ENCODE data around the gene MAPK10.

Gene MAPK10

DNA sequence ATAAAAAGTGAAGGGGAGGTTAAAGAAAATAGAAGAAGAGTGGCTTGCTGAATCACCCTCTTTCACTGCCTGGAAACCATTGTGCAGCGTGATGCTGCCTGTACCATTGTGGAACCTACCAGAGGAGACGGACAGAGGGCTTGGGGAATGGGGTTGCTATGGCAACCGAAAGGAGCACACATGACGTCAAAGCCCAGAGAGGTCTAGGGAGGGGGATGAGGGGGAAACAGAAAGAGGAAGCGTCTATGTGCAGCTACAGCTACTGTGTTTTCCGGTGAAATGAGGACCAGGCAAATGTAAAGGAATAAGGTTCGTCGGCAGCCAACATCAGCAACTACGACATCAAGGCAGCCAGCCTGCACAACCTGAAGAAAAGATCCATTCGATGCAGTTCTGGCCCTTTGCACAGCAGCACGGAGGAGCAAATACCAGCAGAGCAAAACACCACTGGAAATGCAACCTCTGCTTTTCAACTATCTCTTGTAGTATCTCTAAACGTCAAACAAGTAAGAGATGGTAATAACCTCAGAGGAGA lies at the start of gene MAPK10:
Gene MAPK10, minus strand, starts transcription at position 110 of the 535 bp plus-strand sequence.
- no peak for DNase-seq (ENCODE audit: low read depth in 2 of 2)

DNA sequence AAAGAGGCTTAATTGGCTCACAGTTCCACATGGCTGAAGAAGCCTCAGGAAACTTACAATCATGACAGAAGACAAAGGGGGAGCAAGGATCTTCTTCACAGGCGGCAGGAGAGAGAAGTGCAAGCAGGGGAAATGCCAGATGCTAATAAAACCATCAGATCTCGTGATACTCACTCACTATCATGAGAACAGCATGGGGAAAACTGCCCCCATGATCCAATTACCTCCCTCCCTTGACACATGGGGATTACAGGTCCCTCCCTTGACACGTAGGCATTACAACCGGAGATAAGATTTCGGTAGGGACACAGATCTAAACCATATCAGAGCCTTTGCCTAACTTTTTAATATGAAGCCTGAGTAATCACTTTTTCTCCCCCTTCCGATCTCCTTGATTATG lies 43.7 kb upstream of the MAPK10 start:
- no peak for DNase-seq (ENCODE audit: low read depth in 2 of 2)

DNA sequence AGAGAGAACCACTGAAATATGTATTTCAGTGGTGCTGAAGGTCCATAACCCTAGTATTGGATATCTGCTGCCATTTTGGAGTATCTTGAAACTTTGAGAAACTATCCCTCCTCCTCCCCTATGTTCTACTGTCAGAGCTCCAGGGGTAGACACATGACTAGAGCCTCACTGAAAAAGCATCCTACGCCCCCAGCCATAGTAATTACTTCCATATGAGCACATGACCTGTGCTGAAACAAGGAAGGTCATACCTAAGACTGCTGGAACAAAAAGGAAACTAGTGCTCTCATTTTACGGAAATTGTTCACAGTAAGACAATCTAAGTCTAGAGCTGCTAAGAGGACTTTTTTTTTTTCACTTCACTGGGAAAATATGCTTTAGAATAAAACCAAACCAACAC lies 42.0 kb upstream of the MAPK10 start:
- no peak for DNase-seq (ENCODE audit: low read depth in 2 of 2)

DNA sequence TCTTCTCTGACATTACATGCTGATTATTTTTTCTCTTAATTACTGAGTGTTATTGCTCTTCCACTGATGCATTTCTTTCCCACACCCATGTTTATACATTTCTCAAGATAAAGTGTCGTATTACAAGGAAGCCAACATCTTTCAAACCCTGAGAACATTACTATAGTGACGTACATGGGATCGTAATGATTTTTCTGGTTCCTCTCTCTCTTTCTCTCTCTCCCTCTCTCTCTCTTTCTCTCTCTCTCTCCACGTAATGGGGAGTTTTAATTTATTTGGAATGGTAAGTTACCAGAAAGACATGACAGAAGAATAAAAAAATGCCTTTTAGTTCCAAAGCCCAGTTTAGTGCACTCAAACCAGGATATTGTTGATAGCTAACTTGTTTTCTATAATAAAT lies 40.4 kb upstream of the MAPK10 start:
- DNase-seq (ENCODE audit: low read depth in 2 of 2) = no peak

DNA sequence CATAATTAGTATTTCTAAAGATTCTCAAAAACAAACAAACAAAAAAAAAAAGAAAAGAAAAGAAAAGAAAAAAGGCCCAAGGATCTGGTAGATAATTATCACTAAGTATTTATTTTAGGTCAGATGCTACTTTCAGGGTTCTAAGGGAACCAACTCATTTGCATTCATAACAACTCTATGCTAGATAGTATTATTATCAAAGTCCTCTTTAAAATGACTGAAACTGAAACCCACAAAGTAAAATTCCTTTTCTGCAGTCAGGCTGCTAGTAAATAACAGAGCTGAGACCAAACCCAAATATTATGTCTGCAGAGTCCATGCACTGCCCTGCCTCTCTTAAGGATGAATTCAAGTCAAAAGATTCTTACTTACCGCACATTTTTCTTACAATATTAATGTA lies 38.3 kb upstream of the MAPK10 start:
- no peak for DNase-seq (ENCODE audit: low read depth in 2 of 2)

DNA sequence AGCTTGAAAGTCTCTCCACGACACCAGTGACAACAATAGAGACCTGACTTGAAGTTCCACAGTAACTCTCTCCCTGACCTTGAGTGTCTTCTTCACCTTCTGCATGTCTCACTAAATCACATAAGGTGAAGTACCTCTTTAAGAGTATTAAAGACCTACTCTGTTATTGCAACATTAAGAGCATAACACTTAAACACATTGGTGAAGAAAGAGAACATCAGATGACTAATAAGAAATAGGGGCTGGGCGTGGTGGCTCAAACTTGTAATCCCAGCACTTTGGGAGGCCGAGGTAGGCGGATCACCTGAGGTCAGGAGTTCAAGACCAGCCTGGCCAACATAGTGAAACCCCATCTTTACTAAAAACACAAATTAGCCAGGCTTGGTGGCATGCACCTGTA lies 33.9 kb upstream of the MAPK10 start:
- no peak for DNase-seq (ENCODE audit: low read depth in 2 of 2)

DNA sequence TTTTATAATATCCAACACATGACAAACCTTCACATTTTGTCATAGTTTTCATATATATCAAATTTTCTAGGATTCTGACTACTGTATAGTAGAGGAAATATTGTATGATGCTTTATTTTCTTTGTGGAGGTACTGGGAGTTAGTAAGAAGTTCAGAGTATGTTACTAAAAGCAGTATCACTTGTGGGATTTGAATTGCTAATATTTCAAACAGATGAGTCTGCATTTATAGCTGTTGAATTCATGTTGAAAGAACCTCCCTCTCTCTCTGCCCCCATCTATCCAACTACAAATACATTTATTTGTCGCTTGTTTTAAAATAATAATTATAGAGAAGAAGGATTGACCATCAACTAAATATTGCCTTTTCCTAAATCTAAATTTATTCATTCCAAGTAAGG lies 29.8 kb upstream of the MAPK10 start:
- DNase-seq (ENCODE audit: low read depth in 2 of 2) = no peak

DNA sequence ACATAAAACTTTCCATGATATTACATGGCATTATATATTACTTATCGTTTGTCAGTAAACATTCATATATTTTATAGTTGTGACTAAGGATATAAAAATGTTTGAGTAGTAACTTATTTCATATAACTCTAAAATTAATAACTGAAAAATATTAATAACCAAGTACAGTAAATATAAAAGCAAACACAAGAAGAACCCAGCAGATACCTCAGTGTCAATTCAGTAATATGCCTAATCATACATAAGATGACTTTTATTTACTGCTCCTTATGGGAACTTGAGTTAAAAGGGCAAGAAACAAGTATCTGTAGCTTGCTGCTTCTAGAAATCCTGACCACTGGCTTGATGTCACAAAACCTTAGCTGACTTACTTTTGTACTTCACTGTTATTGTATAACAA lies 28.4 kb upstream of the MAPK10 start:
- DNase-seq (ENCODE audit: low read depth in 2 of 2) = no peak

DNA sequence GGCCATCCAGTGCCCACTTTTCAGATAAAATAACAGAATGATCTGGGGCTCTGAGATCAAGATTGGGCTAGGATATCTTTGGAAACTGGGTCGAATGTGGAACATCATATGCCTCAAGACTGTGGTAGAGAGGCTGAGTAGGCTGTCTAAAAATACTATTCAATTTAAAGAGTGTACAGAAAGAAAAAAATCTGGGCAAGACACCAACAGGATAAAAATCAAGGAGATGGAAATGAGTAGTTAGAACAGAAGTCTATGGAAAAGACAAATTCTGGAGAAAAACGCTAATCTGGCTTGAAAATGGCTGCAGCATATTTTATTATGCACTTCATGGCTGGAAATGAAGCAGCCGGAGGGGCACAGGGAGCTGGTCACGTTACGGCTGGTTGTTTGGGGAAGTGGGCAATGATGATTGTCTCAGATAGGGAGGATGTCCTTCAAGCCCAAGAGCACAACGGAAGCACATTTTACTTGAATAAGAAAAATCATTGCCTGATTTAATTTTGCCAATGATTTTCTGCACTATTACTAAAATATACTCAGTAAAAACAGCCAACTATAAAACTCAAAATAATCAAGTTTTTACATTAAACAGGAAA lies 27.1 kb upstream of the MAPK10 start:
- DNase-seq (ENCODE audit: low read depth in 2 of 2) = no peak

DNA sequence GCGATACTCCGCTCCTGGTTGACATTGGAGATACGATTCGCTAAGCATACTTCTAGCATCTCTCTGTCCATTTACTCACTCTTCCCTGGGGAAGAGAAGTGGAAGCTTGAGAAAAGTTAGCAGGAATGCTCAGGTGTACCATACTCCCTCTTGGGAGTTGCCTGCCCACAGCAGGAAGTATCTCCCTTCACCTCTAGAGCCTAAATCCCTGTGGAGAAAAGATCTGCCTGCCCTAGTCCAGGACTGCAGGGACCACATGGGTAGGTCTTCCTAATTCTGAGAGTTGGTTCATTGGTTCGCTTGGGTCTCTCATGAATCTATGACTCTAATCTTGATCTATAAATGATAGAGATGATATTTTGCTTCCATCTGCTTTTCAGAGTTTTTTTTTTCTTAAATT lies 26.3 kb upstream of the MAPK10 start:
- DNase-seq (ENCODE audit: low read depth in 2 of 2) = no peak

DNA sequence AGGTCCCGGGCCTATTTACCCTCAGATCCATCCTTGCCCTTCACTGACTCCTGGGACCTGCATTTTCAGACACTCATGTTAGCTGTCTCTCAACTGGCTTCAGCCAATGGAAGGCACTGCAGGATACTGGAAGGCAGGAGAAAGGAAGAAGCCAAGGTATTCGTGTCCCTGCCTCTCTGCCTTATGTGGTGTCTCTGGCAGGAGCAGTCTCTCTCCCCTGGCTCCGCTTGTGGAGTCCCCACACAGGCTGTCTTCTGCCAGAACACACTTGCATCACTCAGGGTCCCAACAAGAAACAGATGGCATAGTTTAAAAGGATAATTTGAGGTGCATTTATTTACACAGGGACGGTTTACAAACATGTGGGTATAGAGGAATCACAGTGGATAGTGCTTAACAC lies 21.6 kb upstream of the MAPK10 start:
- DNase-seq (ENCODE audit: low read depth in 2 of 2) = no peak

DNA sequence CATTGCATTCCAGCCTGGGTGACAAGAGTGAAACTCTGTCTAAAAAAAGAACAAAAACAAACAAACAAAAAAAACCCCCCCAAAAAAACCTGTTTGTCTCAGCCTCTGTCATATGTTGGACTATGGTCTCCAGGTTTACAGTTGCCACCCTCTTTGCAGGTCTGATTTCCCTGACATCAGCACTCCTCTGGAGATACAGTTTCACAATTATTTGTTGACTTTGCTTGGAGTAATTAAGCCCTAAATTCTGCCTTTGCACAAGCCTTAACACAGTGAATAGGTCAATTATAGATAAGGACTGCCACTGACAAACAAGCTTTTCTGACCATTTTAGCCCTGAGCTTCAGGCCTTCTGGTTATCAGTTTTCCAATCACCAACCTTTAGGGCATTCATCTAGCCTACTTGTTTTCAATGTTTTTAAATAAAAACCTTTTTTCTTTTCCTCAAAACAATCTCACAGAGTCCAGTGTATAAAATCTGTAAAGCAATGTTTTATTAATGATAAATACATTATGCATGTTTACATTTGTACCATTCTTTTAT lies 20.4 kb upstream of the MAPK10 start:
- DNase-seq (ENCODE audit: low read depth in 2 of 2) = no peak

DNA sequence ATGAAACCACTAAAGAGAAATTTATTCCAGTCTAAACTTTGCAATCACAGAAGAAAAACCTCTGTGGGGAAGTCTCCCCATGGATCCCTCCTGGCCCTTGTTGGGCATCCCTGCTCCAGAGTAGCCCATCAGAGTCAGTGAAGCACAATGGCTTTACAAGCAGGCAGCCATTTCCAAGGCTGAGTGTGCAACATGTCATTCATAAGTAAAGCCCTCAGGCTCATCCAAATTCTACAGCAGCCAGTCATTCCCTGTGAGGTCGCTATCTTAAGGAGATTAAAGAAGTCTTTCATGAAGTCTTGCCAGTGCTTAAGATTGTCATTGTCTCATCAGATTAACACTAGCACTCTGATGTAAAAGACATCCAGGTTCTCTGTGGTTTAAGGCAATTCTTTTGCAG lies 17.0 kb upstream of the MAPK10 start:
- DNase-seq (ENCODE audit: low read depth in 2 of 2) = no peak

DNA sequence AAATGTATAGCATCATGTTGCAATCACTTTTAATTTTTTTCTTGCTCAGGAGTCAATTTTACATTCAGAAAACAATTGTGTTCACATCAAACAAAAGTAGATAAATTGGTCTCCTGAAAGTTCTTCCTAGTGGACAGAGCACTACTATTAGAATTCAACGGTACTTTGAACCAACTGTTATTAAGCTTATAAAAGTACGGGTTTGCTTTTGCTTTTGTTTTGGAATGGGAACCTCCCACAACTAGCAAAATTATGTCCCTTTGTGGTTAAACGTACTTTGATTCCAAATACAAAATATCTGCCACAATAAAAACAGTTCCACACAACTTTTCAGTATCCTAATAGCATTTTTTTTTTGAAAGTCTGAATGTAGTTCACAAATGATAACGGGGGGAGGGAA lies 8.6 kb upstream of the MAPK10 start:
- DNase-seq (ENCODE audit: low read depth in 2 of 2) = no peak

DNA sequence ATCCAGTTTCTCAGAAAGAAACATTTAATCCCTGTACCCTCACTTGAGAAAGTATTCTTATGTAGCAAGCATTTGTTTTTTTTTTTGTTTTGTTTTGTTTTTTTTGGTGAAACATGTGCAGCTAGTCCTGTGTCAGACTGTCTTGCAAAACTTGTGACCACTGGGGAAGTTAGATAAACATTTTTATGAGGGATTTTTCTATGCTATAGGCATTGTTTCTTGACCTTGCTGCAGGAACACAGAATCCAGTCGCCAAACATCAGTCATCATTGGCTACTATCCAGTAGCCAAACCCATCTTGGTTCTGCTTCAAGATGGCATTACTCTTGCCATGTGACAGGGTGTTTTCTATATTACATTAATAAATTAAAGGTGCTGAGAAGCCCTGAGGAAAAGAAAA lies 7.7 kb upstream of the MAPK10 start:
- DNase-seq (ENCODE audit: low read depth in 2 of 2) = no peak

DNA sequence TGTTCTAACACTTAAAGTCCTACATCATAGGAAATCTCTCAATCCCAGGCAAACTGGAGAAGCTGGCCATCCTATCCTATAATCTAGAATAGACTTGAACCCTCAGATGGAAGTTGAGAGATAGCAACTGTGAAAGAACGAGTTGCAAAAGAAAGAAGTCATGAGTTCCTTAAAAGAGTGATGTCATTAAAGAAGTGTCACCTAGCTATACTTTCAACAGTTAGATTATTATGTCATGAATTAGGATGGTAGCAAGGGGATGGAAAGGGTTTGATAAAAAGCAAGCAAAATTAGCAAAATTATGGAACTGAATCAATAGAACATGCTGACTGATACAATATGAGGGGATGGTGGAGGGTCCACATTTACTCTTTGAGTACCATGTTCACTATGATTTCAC lies 7.1 kb upstream of the MAPK10 start:
- no peak for DNase-seq (ENCODE audit: low read depth in 2 of 2)

DNA sequence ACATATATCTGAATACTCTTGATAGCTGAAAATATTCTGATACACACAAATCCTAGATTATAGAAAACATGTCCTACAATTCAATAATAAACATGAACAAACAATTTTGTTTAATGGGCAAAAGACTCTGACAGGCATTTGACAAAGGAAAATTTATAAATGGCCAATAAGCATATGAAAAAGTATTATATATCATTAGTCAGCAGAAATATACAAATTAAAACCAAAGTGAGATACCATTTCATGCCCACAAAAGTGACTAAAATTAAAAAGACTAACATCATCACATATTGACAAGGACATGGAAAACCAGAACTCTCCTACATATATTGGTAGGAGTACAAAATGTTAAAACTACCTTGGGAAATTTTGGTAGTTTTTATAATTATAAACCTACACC lies 2.7 kb upstream of the MAPK10 start:
- DNase-seq (ENCODE audit: low read depth in 2 of 2) = no peak

DNA sequence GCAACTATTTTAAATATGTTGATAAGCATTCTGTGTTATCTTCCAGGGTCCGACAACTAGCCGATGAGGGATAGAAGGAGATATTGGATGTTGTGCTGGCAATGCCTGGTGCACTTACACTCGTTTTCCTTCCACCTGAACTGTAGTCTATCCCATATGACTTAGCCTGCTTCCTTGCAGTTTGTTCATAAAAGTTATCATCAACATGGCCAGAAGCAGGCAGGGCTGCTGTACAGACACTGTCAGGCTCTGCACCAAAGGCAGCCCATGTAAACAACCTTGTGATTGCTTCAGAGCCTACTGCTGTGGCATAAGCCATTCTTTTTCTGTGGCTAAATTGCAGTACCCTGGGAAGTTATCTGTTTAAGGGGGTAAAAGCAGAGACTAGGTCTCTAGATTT lies 1.6 kb downstream of the MAPK10 start:
- no peak for DNase-seq (ENCODE audit: low read depth in 2 of 2)

DNA sequence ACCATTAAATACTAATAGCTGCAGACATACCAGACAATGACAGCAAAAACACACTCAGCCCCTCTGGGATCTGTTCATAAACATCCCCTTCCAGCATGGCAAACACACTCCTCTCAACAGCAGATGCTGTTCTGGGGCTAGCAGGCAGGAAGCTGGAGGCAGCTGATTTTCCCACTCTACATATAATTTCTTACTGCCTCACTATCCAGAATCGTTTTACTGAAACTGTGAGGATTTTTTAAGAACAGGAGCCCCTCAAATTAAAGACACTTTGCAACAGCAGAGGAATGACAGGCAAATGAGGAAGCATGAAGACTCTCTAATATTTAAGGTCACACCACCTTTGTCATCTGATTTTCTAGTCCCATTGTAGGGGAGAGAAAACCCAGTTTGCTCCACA lies 2.2 kb downstream of the MAPK10 start:
- DNase-seq (ENCODE audit: low read depth in 2 of 2) = no peak

DNA sequence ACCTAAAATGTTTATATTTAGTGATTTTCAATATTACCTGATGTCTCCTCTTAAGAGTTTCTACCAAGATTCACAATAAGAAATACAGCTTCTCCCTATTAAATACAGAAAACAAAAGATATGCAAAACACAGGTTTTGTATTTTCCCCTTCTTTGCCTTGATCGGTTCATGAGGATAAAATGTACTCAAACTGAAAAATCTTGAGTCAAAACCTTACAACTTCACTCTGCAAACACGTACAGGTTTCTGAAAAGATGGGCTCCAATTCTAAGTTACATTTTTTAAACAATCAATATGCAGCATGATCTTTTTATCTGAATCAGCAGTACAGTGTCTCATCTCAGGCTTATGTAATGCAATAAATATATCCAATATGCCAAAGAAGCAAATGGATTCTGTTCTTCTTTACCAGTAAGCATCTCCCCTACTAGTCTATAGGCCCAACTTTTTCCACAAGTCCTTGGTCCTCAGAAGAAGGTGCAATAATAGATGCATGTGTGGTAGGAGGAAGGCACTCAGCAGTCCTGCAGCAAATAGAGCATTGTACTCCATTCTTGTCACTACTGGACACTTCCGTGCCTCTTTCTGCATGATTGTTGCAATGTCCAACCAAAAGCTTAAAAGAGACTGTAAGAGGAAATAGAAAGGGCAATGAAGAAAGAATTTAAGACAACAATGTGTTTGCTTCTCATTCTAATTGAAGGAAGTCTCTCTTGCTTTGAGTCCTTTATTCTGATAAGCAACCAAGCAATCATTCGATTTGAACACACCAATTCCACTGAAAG lies 3.2 kb downstream of the MAPK10 start:
- no peak for DNase-seq (ENCODE audit: low read depth in 2 of 2)

DNA sequence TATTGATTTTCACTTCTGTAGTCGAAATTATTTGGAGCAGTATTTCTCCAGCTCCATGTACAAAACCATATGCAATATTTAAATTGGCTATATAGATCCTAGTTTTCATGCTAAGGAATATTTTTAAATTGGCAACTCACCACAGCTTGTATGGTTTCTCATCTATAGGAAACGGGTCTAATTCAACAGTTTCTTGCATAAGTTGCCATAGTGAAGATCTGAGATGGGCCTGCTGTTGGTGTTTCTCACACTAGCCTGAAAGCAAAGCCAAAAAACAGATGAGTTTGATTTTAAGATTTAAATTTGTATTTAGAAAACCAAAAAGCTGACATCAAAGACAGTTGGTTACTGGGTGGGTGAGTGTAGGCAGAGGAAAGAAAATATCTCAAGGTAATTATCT lies 5.5 kb downstream of the MAPK10 start:
- DNase-seq (ENCODE audit: low read depth in 2 of 2) = no peak

DNA sequence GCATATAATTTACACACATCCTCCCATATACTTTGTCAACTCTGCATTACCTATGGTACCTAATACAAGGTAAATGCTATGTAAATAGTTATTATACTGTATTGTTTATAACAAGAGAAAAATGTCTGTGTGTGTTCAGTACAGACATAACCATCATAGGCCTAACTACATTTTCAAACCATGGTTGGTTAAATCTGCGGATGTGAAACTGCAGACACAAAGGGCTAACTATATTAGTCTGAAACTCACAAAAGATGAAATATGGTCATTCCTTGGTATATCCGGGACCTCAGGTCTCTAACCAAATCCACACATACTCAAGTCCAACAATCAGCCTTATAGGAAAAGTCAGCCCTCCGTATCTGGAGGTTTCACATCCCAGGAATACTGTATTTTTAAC lies 13.5 kb downstream of the MAPK10 start:
- no peak for DNase-seq (ENCODE audit: low read depth in 2 of 2)

DNA sequence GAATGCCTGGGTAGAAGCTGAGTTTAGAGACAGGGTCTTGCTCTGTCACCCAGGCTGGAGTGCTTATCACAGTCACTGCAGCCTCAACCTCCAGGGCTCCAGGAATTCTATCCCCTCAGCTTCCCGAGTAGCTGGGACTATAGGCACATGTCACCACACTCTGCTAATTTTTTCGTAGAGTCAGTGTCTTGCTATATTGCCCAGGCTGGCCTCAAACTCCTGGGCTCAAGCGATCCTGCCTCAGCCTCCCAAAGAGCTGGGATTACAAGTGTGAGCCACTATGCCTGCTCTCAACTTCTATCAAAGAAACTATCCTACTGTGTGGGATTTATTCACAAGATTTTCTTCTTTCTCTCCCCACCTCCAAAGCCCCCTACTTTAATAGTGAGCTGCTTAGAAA lies 15.7 kb downstream of the MAPK10 start:
- DNase-seq (ENCODE audit: low read depth in 2 of 2) = no peak
